Inflammatory macrophage treated with lipopolysaccharide for 1 hour (primary cell): ENCODE data around the gene KRT75.

Experiments
- DNase-seq, 2 donors: peaks; one replicate each; pipeline ENCODE4 v3.0.0-alpha.2; 2020 to 2022

Gene KRT75

GRCh38 chr12:52439420-52439819 lies 5.2 kb upstream of the KRT75 start:
- DNase-seq = no peak

GRCh38 chr12:52438305-52439301 lies 4.4 kb upstream of the KRT75 start:
- DNase-seq = no peak

GRCh38 chr12:52437508-52437907 lies 3.3 kb upstream of the KRT75 start:
- no peak for DNase-seq

DNA sequence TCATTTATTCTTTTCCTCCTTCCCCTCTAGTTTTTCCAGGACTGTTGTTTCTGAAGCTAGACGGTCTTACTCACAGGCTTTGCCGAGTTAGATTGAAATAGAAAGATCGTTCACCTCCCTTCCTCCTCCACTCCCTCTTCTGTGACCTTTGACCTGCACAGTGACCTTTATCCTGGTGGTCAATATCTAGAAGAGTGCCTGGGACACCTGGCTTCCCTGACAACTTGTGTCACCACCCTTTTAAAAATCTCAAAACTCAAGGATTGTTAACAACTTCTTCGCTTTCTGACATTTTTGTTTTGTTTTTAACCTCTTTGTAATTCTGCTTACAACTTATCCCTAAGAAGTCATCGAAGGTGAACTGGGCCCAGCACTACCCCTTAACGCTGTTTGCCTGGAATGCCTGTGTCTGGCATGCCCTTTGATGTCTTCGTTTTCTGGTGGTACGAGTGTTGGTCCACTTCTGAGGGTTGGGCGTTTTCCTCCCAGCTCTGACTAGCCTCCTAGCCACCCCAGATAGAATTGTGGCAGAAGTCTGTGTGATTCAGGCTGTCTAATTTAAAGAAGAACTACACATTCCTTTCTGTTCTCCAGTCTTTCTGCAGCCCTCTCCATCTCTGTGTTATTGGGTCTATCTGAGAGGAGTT lies 2.8 kb upstream of the KRT75 start:
- no peak for DNase-seq

DNA sequence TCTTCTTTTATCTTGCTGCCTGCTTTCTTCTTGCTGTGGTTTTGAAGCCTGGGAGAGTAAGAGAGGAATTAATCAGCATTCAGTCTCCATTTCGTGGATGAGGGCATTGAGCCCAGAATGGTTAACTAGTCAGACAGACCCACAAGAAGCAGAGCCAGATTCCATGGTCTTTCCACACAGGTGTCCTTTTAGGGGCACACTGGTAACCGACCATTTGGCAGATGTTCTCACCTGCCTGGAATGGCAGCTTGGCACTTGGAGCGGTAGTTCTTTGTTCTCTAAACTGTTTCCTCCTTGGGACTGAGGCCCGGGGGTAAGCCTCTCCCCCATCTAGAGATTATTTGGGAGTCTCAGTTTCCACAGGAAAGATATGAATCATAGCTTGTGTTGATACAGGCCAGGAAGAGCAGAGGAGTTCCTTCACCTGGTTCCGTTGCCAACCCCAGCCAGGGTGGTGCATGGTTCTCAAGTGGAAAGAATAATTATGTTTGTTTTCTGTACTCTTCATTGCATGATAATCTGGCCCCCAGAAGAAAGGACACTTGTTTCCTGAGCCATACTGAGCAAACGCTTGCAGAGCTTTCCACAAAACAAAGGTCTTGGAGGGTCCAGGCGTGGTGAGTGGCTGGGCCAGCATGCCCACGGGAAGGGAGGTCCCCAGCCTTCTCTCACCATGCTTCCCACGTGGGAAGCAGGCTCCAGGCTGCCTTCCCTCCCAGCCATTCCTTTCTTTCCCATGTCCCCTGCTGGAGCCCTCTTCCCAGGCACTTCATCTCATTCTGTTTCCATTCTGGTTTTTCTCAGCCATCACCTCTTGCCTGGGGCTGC lies 2.0 kb upstream of the KRT75 start:
- no peak for DNase-seq

DNA sequence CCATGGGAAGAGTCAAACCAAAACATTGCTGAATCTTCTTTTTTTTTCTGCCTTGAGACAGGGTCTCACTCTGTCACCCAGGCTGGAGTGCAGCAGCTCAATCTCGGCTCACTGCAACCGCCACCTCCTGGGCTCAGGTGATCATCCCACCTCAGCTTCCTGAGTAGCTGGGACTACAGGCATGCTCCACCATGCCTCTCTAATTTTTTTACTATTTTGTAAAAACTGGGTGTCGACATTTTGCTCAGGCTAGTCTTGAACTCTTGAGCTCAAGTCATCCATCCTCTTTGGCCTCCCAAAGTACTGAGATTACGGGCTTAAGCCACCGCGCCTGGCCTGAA lies 1.5 kb upstream of the KRT75 start:
- no peak for DNase-seq

- no peak for DNase-seq
Observed at GRCh38 chr12:52434760-52435530, 774 bp upstream of the KRT75 start.

- no peak for DNase-seq
Observed at GRCh38 chr12:52433501-52434080, 580 bp downstream of the KRT75 start.

GRCh38 chr12:52432559-52433207 lies 1.5 kb downstream of the KRT75 start:
- DNase-seq = no peak

- no peak for DNase-seq
Observed at GRCh38 chr12:52428121-52428520, 6.0 kb downstream of the KRT75 start.

- DNase-seq = no peak
Observed at GRCh38 chr12:52427083-52427482, 7.1 kb downstream of the KRT75 start.

- DNase-seq = no peak
Observed at GRCh38 chr12:52426034-52426433, 8.1 kb downstream of the KRT75 start.

DNA sequence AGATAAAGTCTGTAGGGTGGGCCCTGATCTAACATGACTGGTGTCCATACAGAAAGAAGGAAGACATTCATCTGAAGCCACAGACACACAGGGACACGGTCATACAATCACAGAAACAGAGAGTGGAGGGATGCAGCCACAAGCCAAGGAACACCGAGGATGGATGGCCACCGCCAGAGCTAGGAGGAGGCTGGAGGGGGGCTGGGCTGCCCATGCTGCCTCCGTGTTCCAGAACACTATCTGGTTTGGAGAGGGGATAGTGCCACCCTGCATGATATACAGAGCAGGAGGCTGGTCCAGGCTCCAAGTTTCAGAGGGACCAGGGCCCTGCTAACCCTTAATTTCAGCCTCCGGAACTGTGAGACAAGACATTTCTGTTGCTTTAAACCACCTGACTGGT lies 8.7 kb downstream of the KRT75 start:
- DNase-seq = no peak

DNA sequence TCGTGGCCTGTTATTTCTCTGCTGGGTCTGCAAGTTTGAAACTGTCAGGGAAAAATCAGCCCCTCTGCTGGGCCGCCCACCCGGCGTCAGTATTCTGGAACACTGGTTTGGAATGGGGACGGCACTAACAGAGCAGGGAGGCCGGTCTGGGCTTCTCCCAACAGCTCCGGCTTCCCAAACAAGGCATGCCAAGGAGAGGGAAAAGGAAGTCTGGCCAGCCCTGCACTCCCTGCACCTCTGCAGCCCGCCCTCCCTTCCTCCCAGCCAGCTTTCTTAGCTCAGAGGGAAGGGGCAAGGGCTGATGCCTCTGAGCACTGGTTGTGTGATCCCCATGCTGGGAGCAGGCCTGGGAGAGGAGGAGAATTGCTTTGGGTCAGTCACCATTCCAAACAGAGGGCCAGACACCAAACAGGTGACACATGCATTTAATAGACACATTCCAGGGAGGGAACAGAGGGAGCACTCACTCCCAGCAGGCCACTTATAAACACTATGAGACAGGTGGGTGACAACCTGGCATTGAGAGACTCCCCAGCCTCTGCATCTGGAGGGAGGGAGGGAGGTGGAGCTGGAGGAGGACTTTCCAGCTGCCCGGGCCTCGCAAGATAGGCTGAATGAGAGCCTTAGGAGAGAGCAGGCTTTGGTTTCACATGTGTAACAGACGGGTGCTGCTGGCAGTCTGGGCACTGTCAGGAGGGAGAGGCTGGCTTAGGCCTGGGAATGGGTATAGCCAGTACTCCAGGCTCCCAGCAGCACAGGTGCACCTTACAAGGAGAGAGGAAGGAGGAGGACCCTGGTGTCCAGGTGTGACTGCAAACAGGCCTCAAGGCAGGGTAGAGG lies 10.3 kb downstream of the KRT75 start:
- DNase-seq = no peak

DNA sequence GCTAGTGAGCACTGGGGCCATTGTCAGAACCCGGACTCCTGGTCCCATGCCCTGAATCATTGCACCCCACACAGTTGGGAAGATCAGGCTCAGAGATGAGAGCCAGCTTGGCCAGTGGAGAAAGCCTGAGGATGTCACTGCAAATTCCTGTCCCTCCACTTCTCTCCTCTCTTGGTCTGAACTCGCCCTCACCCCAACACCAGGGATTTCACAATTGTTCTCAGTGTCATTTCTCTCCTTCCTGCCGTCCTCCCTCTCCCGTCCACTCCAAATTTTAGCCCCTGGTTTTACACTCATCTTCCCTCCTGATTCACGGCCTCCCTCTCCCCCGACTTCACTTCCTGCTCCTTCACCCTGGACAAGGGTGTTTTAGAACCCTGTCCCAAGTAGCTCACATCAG lies 11.1 kb downstream of the KRT75 start:
- no peak for DNase-seq

DNA sequence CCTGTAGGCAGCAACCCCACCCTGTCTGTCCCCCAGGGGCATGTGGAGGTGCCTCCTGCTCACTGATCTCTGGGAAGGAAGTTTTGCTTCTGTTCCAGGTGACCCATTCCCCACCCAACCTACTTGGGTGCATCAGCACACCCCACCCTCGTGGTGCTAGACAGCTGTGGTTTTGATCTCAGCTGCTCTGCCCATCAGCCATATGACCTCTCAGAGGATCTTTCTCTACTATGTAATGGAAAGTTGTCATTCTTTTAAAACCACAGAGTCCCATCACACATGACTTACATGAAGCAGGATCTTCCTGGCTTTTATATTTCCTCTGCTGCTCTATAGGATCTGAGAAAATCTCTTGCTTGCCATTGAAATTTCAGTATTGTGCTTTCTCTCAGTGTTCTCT lies 14.5 kb downstream of the KRT75 start:
- DNase-seq = no peak

DNA sequence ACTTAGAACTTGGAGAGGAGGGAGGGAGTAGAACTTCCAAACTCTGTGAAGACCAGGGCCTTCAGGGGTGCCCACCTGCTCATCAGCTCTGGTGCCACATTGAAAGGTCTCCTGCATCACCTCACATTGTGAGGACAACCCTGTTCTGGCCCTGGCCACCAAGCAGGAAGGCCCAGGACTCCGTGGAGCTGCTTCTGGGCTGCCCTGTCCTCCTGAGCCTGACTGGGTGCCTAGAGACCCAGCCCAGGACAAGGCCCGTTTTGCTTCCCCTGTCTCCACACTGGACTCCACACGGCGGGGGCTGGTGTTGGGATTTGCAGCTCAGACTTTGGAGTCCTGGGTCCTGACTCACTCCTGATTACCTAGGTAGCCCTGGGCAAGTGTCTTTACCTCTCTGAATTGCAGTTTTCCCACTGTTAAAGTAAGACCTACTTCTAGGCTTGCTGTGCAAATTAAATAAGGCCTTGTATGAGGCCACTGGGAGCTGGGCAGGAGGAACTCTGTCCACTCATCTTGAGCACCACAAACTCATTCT lies 15.5 kb downstream of the KRT75 start:
- DNase-seq = no peak

DNA sequence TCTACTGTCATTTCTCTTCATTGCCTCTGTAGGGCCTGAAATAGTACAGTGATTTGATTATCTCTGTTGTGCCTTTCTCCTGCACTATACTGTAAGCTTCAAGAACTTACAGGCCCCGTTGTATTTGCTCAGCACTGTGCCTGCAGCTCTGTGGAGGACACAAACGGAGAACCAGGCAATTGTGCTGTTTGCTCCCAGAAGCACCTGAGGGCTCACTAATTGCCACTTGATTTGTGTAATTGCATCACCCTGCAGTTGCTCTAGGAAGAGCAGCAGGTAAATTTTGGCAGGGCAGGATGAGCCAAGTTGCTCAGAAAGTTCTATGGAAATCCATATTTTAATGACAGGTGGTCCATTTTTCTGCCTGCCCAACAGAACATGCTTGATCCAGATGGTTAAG lies 16.4 kb downstream of the KRT75 start:
- DNase-seq = no peak

DNA sequence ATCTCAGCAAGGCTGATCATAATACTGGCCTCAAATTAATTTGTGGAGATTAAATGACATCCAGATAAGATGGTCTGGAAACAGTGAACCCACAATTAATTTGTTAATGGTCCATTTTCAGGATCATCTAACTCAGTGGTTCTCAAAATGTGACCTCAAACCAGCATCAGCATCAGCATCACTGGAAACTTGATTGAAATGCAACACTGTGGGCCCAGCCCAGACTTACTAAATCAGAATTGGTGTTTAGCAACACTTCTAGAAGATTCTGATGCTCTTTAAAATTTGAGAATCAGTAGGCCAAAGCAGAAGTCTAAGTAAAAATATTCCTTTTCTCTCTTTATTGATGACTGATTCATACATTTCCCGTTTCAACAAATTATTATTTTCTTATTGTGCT lies 17.4 kb downstream of the KRT75 start:
- DNase-seq = peak in 1 of 2 donors; percentile 14
